HCT116 (cell line): ENCODE data around the gene CHD2. TPM values are rescaled to one million over a fixed set of nuclear protein-coding genes. Genes with fewer than 3 reads are reported as not detected.

ENCODE experiments used
- ATAC-seq: fragments of 200-7000 bp; cut with Tn5 transposase; 2 replicates; pipeline ENCODE4 v1.9.1; 2020; ENCODE audit warnings: mild to moderate bottlenecking, moderate library complexity
- BruUV-seq: library from RNA; stranded (reverse); fragments of 400-500 nt; replicated peaks from 2 replicates; lab custom pipeline; 2021; lab: Mats Ljungman, UMichigan
- CTCF ChIA-PET: fragments of 300-600 bp; sonication (Branson Sonifier 250); formaldehyde crosslinking; loops from one replicate; lab custom pipeline; 2021; ENCODE audit warnings: antibody characterized with exemption; lab: Charles Lee
- POLR2A ChIA-PET: fragments of 300-600, 350-600 bp; sonication (Branson Sonifier 250); formaldehyde crosslinking; loops from one replicate; lab custom pipeline; 2021; ENCODE audit warnings: antibody characterized with exemption; lab: Charles Lee
- RAD21 ChIA-PET, 2 experiments: fragments of 300-600 bp; sonication (Branson Sonifier 250); formaldehyde crosslinking; loops; one replicate each; lab custom pipeline; 2023; ENCODE audit warnings: low total read pairs in 2 of 2; ENCODE audit not compliant: uncharacterized antibody in 2 of 2, unreplicated experiment in 2 of 2, low non-redundant PET in 1 of 2; lab: Charles Lee
- DNase-seq: peaks from one replicate; pipeline ENCODE4 v3.0.0-alpha.2; 2010; ENCODE audit warnings: low read depth, low spot score
- H2AFZ ChIP-seq: fragments of 200-600 bp; shearing (Covaris generic), sonication (generic); 2 replicates; pipeline ENCODE4 v1.6.1; 2017; ENCODE audit warnings: low read depth, mixed run types, mixed read lengths, antibody characterized with exemption, low read length; ENCODE audit not compliant: poor library complexity, severe bottlenecking
- H3K27ac ChIP-seq: 2 replicates; pipeline ENCODE4 v1.5.1; 2012; ENCODE audit warnings: low read depth, low read length
- H3K27me3 ChIP-seq: fragments of 200-600 bp; sonication (generic); 2 replicates; pipeline ENCODE4 v1.6.1; 2016; ENCODE audit warnings: mixed run types, low read length, mixed read lengths; ENCODE audit not compliant: insufficient read depth
- H3K36me3 ChIP-seq, 2 experiments: fragments of 200-500 bp in 1 of 2; fragments of 200-600 bp in 1 of 2; sonication (Bioruptor generic) in 1 of 2; sonication (generic) in 1 of 2; 2 replicates each; pipeline versions ENCODE4 v1.5.1 to v1.6.1; 2014 to 2016; ENCODE audit warnings: low read length in 2 of 2, inconsistent platforms in 1 of 2, mixed read lengths in 1 of 2, mixed run types in 1 of 2; ENCODE audit not compliant: insufficient read depth in 2 of 2, control insufficient read depth in 1 of 2
- H3K4me1 ChIP-seq, 2 experiments: fragments of 200-600 bp in 1 of 2; sonication (generic) in 1 of 2; 2 replicates each; pipeline versions ENCODE4 v1.5.1 to v1.6.1; 2012 to 2017; ENCODE audit warnings: low read length in 2 of 2, inconsistent platforms in 1 of 2, mild to moderate bottlenecking in 1 of 2, mixed read lengths in 1 of 2, mixed run types in 1 of 2, moderate library complexity in 1 of 2; ENCODE audit not compliant: insufficient read depth in 2 of 2, control insufficient read depth in 1 of 2
- H3K4me2 ChIP-seq: fragments of 200-600 bp; sonication (generic); 2 replicates; pipeline ENCODE4 v1.6.1; 2017; ENCODE audit warnings: mixed run types, low read length, mixed read lengths
- H3K4me3 ChIP-seq, 2 experiments: fragments of 200-600 bp in 1 of 2; sonication (generic) in 1 of 2; replicated peaks in 1 of 2; 2 replicates each; pipeline ENCODE4 v1.5.1; 2011 to 2016; ENCODE audit warnings: low read length in 2 of 2, control low read depth in 1 of 2, low read depth in 1 of 2, mild to moderate bottlenecking in 1 of 2, mixed read lengths in 1 of 2, mixed run types in 1 of 2
- H3K79me2 ChIP-seq: fragments of 200-600 bp; sonication (generic); 2 replicates; pipeline ENCODE4 v1.6.1; 2017; ENCODE audit warnings: mild to moderate bottlenecking, mixed run types, low read length, moderate library complexity, mixed read lengths; ENCODE audit not compliant: insufficient read depth
- H3K9ac ChIP-seq: fragments of 200-600 bp; sonication (generic); 2 replicates; pipeline ENCODE4 v1.6.1; 2016; ENCODE audit warnings: low read length, mixed read lengths
- H3K9me2 ChIP-seq: fragments of 200-600 bp; sonication (generic), shearing (Covaris generic); 2 replicates; pipeline ENCODE4 v1.6.1; 2017; ENCODE audit warnings: mixed run types, mild to moderate bottlenecking, moderate library complexity; ENCODE audit not compliant: insufficient read depth
- H3K9me3 ChIP-seq, 2 experiments: fragments of 200-500 bp in 1 of 2; fragments of 200-600 bp in 1 of 2; sonication (Bioruptor generic) in 1 of 2; sonication (generic) in 1 of 2; 2 replicates each; pipeline ENCODE4 v1.6.1; 2014 to 2017; ENCODE audit warnings: low read length in 2 of 2, mixed read lengths in 2 of 2, inconsistent platforms in 1 of 2, low read depth in 1 of 2, mild to moderate bottlenecking in 1 of 2, mixed run types in 1 of 2, moderate library complexity in 1 of 2; ENCODE audit not compliant: control insufficient read depth in 1 of 2, insufficient read depth in 1 of 2
- H4K20me1 ChIP-seq: fragments of 200-600 bp; sonication (generic), shearing (Covaris generic); 2 replicates; pipeline ENCODE4 v1.6.1; 2017; ENCODE audit warnings: mixed run types, mild to moderate bottlenecking, moderate library complexity; ENCODE audit not compliant: insufficient read depth
- ATF3 ChIP-seq: IDR thresholded peaks from 2 replicates; pipeline ENCODE4 v1.6.1; 2012
- CBX3 ChIP-seq: IDR thresholded peaks from 2 replicates; pipeline ENCODE4 v1.6.1; 2012; ENCODE audit warnings: low read depth
- CEBPB ChIP-seq: IDR thresholded peaks from 2 replicates; pipeline ENCODE4 v1.6.1; 2012; ENCODE audit warnings: low read depth
- CTCF ChIP-seq, 3 experiments: fragments of 200-600 bp in 1 of 3; sonication (generic) in 1 of 3; IDR thresholded peaks in 2 of 3; conservative IDR thresholded peaks in 1 of 3; 2 replicates each; pipeline ENCODE4 v1.5.1; 2012 to 2017; ENCODE audit warnings: low read depth in 2 of 3, low read length in 2 of 3, antibody characterized with exemption in 1 of 3, borderline replicate concordance in 1 of 3, control low read depth in 1 of 3, mild to moderate bottlenecking in 1 of 3, mixed read lengths in 1 of 3, mixed run types in 1 of 3, moderate library complexity in 1 of 3; ENCODE audit not compliant: insufficient read depth in 1 of 3
- EGR1 ChIP-seq: IDR thresholded peaks from 2 replicates; pipeline ENCODE4 v1.6.1; 2012; ENCODE audit warnings: low read depth
- SIN3A ChIP-seq: IDR thresholded peaks from 2 replicates; pipeline ENCODE4 v1.6.1; 2012; ENCODE audit warnings: low read depth
- SP1 ChIP-seq: IDR thresholded peaks from 2 replicates; pipeline ENCODE4 v1.6.1; 2012; ENCODE audit warnings: low read depth
- TCF7L2 ChIP-seq: IDR thresholded peaks from 2 replicates; pipeline ENCODE4 v1.7.0; 2011; ENCODE audit warnings: borderline replicate concordance, inconsistent platforms; ENCODE audit not compliant: insufficient read depth, insufficient read length; ENCODE audit errors: extremely low read depth
- ZNF274 ChIP-seq: fragments of 200-500 bp; sonication (Bioruptor generic); IDR thresholded peaks from 2 replicates; pipeline ENCODE4 v1.6.1; 2014; ENCODE audit warnings: mild to moderate bottlenecking, low read depth, low read length, inconsistent platforms
- intact Hi-C: fragments of 100-400 bp; cut with micrococcal nuclease; formaldehyde crosslinking; loops from 2 replicates; pipeline ENCODE4 v1.10.0; 2022
- total RNA-seq: library from RNA; stranded (reverse); gene quantifications from one replicate; pipeline ENCODE4 v1.2.1, GENCODE V29; 2021; ENCODE audit not compliant: unreplicated experiment

CHD2 gene
- total RNA-seq, 1 experiment from 2014 or later = 116 TPM

DNA sequence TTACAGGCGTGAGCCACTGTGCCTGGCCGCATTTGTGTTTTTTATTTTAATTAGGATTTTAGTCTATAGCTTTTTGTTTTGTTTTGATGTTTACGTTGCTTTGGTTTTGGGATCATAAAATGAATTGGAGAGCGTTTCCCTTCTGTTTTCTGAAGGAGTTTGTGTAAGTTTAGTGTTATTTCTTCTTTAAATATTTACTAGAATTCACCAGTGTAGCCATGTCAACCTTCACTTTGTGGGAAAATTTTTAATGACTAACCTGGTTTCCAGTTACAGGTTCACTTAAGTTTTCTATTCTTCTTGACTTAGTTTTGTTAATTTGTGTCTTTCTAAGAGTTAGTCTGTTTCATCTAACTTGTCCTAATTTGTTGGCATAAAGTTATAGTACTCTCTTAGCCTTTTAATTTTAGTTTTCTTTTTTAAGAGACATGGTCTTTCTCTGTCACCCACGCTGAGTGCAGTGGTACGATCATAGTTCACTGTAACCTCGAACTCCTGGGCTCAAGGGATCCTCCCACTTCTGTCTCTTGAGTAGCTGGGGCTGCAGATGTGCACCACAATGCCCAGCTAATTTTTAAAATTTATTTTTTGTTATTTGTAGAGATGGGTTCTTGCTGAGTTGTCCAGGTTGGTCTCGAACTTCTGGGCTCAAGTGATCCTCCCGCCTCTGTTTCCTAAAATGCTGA, 61.0 kb downstream of the CHD2 start:
- CTCF ChIA-PET = no interaction called here
- POLR2A ChIA-PET = no interaction called here

More for the DNA sequence above, 61.0 kb downstream of the CHD2 start:
- Histone ChIP-seq H3K4me3 (no peak overlapping the region), H3K4me1 (no peaks in the 10 kb centered on the region), H2AFZ (no peak overlapping the region), H3K79me2 (peaks cover 95% of the 10 kb centered on the region), H3K4me2 (no peak overlapping the region), H3K36me3 (peaks cover 33 to 69% of the 10 kb centered on the region in 2 experiments), H3K9ac (no peak overlapping the region), H3K9me3 (no peaks in the 10 kb centered on the region), H3K9me2 (no peaks in the 10 kb centered on the region), H3K27ac (no peak overlapping the region), H3K27me3 (no peaks in the 10 kb centered on the region), H4K20me1 (peaks cover 14% of the 10 kb centered on the region; the same call in 1 of the 2 replicates)
- no TSS peak for BruUV-seq
- ATAC-seq = no peak
- no peak for DNase-seq
- intact Hi-C loops = no loop called here
- TF ChIP-seq ATF3 (no peak), CBX3 (no peak), CTCF (IDR thresholded peaks at IDR 0.05 in 2 of 3, conservative IDR thresholded peaks at IDR 0.05 in 1 of 3; ENCODE audit: borderline replicate concordance in 1 of 3, insufficient read depth in 1 of 3, low read depth in 2 of 3, low read length in 2 of 3) (no peak), TCF7L2 (no peak), ZNF274 (no peak), SP1 (no peak), CEBPB (no peak), EGR1 (no peak), SIN3A (no peak)
- RAD21 ChIA-PET = no interaction called here
